Measurements from ENCODE around the gene VAMP8. TPM values are rescaled to one million over a fixed set of nuclear protein-coding genes. Genes with fewer than 3 reads are reported as not detected.
"Not testable (repeated sequence)": the region's sequence is repeated elsewhere in the genome, so short reads cannot be mapped to it uniquely, and the experiment has no call there.

The VAMP8 gene
- polyA plus RNA-seq, 4 donors = 86.5 to 99.5 (median 91.1) TPM

DNA sequence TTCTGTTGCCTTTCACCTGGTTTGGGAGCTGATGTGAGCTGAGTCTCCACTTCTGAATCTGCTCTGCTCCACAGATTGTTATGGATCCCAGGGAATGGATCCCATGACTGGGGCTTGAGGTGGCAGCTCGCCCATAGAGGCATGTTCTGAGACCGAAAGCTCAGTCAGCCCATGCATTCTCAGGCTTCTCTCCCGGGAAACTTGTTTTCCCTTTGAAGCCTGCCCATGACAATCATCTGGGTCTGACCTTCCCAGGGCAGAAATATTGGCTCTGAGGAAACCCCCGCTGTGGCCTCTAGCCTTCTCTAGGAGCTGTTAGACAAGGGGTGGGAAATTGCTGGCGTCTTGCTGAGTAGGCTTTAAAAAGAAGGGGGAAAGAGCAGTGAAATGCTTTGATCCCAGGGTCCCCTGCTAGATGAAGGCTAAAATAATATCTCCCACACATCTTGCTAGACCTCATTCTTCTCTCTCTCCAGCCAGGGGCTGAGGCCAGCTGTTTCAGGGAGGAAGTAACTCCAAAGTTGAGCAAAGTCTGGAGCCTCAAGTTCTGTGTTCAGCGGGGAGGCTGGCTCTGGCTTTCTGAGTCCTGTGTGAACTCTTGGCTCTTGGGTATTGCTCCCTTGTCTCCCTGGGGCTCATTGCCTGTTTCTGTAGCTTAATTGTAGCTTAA is 2.0 kb downstream of the VAMP8 start:
- no peak for DNase-seq (ENCODE audit: low read depth in 4 of 4, low spot score in 2 of 4)

DNA sequence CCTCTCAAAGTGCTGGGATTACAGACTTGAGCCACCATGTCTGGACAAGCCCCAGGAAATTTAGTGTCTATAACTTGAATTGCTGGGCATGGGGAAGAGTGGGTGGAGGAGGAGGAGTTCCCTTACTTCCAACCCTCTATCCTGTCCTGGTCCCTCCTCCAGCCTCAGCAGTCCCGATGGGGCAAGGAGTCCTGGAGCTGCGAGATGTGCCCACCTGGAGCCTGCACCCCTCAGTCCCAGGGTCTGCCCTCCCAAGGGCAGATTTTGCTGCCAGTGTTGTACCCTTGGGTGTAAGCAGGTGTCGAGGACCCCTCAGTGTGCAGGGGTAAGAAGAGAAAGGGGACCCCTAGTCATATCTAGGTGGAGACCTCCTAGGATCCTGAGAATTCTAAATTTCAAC is 2.8 kb downstream of the VAMP8 start:
- no peak for DNase-seq (ENCODE audit: low read depth in 4 of 4, low spot score in 2 of 4)

DNA sequence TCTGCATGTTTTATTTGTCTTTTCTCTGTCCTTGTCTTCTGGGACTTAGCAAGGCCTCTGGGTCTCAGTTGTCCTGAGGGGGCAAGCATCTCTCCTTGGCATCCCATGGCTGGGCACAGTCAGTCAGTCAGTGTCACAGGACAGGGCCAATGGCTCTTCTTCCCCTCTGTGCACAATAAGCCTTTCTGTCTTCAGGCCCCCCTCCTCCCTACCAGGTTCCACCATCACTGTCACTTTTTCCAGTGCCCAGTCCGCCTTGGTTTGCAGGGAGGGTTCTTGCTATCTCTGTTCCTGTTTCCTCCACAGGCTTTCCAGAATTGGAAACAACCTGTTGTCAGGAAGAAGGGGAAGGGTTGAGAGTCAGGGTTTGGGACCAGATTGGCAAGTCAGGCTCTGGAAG is 5.1 kb downstream of the VAMP8 start:
- no peak for DNase-seq (ENCODE audit: low read depth in 4 of 4, low spot score in 2 of 4)

DNA sequence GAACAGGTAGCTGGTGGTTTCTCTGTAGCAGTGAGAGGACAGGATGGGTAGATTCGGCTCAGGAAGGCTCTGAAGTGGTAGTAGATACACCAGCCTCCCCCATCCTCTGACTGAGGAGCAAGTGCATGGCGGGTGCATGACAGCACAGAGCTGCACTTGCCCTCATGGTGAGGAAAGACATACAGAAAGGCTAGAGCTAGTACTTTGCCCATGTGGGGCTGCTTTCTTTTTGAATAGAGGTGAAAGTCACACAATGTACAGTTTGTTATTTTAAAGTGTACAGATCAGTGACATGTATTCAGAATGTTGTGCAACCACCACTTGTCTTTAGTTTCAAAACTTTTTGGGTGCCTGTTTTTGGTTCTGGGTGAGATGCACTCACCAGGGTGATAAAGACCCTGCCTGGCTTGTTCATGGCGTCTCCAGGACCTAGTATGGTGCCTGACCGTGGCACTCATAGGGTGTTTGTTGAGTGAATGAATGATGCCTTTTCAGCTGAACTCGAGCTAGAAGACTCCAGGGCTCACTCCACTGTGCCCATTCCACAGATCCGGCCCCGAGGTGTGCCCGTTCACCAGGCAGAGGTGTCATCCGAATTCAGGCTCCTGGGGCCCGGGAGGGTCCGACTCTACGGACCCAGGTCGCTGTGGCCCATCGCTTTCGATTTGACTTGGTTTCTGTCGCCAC is 6.4 kb downstream of the VAMP8 start:
- DNase-seq (ENCODE audit: low read depth in 4 of 4, low spot score in 2 of 4) = no peak

DNA sequence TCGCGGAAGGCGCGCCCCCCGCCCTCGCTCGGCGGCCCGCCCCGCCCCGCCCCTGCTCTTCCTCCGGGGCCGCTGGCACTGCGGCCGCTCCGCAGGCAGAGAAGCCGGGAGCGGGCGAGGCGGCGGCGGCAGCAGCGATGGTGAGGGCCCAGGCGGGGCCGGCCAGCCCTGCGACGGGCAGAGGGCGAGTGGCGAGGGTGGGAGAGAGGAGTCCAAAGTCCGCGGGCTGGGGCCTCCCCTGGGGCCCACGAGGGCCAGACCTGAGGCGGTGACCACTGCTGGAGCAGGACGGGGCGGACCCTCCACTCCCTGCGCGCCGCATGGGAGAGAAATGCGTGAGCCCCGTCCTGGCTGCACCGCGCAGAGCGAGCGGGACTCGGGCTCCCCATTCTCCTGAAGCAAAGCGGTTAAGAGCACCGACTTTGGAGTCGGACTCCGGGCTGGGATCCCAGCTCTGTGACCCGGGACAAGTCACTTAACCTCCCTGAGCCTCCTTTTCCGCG is 7.0 kb downstream of the VAMP8 start, which contains the start of gene VAMP5:
VAMP5 (plus strand) TSS at position 78 of the 503 bp plus-strand sequence; CDS start at position 138, 60 bp downstream.
- DNase-seq (ENCODE audit: low read depth in 4 of 4, low spot score in 2 of 4) = no peak

DNA sequence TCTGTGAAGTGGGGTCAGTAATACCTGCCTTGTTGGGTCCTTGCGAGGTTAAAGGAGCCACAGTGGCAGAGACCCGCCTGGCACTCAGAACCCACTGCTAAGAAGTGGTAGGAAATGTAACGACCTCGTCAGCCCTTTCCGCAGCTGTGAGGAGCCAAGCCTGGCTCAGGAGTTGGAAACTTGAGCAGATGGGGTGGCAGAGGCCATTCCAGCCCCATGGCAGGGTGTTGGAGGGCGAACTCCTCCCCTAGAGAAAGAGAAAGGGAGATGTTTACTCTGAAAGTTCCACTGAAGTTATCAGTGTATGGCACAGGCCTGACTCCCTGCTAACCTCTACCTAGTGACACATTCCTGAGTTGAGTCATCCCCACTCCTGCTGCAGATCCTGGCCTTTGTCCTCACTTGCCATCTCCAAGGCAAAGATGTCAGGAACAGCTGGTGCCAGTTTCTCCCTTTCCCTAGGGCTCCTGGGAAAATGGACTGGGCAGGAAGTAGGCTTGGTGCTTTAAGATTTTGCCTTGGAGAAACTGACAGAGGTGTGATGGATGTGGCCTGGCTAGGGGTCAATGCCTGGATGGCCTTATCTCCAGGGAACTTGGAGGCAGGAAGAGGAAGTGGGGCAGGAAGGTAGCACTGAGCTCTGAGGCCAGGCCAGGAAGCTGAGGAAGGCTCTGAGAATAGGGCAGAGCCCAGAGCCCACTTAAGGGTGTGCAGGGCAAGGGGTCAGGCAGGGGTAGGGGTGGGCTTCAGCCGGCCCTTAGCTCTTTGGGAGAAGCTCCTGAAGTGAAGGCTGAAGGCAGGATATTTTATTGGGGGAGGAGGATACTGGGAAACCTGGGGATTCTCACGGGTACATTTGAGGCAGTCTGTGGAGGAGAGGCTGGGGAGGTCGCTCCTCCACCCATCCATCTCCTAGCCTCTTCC is 7.7 kb downstream of the VAMP8 start:
- no peak for DNase-seq (ENCODE audit: low read depth in 4 of 4, low spot score in 2 of 4)

DNA sequence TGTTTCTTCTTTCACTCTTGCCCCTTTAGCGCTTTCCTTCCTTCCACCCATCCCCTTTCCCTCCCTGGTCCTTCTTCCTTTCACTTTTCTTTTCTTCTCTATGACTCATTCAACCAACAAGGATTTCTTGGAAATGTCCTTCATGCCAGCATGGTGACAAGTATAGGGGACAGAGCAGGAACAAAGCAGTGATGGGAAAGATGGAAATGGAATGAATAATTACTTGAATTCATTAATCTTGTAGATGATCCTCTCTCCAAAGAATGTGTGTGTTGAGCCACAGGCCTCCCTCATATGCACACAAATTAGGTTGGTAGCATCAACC is 8.4 kb downstream of the VAMP8 start:
- DNase-seq (ENCODE audit: low read depth in 4 of 4, low spot score in 2 of 4) = no peak

DNA sequence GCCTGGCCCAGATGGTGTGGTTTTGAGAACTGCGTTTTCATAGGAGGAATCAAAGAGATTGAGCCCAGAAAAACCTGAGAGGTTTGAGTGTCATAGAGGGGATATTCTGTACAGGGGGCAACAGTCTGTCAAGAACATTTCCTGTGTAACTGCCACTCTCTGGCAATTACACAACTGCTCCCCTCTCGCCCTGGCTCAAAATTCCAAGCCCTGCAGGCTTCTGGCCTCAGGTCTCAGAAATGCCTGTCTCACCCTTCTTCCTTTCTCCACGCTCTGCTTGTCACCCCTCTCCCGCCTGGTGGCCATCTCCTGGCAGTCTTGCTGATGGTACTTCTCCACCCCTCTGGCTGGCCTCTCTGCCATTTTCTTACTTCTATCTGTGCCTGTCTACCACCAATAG is 10.8 kb downstream of the VAMP8 start:
- no peak for DNase-seq (ENCODE audit: low read depth in 4 of 4, low spot score in 2 of 4)

DNA sequence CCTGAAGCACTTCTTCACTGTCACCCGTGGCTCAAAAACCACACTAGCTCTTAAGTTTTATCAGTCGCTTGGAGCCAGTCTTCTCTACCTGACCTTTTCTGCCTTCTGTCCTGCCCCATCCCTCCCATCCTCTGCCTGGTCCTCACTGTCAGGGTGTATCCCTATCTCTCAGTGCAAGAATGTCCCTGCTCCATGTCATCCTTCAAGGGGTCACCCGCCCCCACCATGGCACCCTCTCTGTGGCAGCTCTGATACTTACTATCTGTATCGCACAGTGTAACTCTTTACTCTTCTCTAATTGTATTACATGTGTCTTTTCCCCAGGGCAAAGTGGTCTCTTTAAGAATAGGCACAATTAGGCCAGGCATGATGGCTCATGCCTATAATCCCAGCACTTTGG is 11.3 kb downstream of the VAMP8 start:
- DNase-seq (ENCODE audit: low read depth in 4 of 4, low spot score in 2 of 4) = no peak

DNA sequence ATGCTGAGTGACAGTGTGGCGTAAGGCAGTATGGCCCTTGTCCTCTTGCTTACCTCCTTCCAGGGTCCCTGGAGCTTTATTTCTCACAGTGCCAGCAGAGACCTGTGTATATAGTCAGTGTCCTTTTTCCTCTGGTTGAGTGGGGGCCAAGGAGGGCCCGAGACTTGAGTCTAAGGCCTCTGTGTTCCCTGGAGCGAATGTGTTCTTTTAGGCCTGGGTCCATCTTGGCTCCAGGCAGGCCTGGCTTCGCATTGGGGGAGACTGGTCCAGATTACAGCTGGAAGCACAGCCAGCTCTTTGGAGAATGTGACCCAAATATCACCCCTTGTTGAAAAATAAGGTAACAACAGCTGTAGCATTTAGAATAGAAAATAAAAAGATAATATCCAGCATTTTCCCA is 11.8 kb downstream of the VAMP8 start:
- DNase-seq (ENCODE audit: low read depth in 4 of 4, low spot score in 2 of 4) = no peak

DNA sequence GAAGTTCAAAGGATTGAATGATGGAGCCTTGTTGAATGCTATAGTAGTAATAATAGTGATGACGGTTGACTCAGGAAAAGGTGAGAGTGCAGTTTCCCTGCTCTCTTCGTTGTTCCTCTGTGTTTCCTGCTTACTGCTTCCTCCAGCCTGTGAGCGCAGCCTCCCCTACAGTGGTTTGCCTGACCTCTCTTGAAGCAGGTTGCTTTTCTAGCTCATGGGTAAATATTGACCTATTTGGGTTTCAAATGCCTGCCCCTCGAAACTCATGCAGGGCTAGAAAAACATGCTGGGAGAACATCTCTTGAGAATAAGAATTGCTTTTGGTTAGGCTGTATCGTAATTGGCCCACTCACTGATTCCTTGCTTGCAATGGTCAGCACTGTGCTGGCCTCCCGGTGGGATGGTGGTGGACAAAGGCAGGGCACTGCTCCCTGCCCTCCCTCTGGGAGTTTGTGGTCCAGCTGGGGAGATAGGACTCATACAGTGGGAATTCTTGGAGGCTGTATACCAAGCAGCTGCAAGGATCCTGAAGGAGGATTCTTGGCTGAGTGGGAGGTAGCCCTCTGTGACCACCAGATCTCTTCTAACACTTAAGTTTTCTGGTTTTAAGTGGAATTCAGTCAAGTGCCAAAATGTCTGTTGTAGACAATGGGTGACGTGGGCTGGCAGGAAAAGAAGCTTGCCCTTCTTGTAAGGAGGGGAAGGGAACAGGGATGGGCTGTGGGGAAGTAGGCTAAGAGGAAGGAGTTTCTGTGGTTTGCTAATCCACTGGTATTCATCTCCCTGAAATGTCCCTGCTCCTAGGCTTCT is 12.8 kb downstream of the VAMP8 start:
- no peak for DNase-seq (ENCODE audit: low read depth in 4 of 4, low spot score in 2 of 4)

DNA sequence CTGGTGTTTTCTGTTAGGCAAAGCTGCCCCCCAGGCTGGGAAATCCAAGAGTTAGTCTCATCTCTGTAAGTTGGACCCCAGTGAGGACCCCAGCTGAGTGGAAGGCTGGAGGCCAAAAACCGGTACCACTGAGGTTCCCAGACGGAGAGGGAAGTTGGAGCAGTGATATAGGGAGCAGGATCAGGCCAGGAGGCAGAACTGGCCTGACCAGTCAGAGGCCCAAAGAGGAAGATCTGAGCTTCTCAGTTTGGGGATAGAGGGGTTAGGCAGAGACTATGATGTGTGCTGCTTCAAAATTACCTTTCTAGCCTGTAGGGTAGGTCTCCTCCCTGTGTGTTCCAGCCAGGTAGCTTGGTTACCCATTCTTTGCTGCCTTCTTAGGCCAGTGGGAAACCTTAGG is 13.6 kb downstream of the VAMP8 start:
- no peak for DNase-seq (ENCODE audit: low read depth in 4 of 4, low spot score in 2 of 4)

DNA sequence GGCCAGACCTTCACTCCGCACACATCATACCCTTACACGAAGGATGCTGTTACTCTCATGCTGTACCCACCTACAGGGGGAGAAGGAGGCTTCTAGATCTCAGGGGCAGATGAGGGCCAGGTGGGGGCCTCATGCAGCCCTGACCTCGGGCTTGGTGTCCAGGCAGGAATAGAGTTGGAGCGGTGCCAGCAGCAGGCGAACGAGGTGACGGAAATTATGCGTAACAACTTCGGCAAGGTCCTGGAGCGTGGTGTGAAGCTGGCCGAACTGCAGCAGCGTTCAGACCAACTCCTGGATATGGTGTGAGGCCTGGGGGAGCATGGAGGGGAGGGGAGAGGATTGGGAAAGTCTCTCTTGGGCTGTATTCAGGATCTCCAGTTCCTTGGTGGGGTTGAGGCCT is 14.2 kb downstream of the VAMP8 start:
- no peak for DNase-seq (ENCODE audit: low read depth in 4 of 4, low spot score in 2 of 4)

DNA sequence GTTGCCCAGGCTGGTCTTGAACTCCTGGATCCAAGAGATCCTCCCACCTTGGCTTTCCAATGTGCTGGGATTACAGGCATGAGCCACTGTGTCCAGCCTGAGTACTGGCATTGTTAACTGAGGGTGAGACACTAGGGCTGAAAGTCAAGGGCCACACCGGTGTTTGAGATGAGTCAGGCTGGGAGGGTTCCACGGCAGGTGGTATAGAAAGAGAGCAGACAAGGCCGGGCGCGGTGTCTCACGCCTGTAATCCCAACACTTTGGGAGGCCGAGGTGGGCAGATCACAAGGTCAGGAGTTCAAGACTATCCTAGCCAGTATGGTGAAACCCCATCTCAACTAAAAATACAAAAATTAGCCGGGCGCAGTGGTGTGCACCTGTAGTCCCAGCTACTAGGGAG is 14.9 kb downstream of the VAMP8 start:
- not testable (repeated sequence) for DNase-seq (ENCODE audit: low read depth in 4 of 4, low spot score in 2 of 4)

DNA sequence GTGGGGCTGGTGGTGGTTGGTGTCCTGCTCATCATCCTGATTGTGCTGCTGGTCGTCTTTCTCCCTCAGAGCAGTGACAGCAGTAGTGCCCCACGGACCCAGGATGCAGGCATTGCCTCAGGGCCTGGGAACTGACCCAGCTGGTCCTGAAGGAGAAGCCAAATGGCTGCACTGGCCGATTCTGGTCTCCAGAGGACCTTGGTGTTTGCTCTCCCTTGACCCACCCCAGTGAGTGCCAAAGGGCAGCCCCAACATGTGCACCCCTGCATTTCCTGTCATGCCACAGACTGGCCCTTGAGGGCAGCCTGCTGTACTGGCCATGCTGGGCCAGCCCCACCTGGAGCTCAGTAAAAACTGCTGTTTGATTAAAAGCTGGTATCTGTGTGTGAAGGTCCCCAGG is 15.6 kb downstream of the VAMP8 start:
- no peak for DNase-seq (ENCODE audit: low read depth in 4 of 4, low spot score in 2 of 4)

DNA sequence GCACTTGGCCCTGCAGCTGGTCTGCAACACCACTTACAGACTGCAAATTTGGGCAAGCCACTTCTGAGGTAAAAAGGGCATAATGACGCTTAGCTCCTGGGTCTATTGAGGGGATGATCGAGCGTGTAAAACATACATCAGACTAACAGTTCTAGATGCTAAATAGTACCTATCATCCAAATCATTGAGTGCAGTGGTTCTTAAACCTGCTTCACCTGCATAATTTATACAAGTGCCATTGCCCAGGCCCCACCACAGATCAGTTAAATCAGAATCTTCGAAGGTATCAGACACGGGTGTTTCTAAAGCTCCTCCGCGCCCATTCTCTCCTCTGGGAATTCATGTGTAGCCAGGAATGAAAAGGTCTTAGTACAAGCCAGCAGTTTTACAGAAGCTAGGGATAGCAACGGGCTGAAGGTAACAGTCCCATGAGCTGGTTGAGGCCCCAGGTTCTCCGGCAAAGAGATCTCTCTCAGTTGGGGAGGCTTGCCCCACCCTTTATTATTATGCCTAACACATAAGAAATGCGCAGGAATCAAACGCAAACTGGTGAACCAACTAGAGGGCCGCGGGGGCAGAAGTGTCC is 17.4 kb downstream of the VAMP8 start:
- DNase-seq (ENCODE audit: low read depth in 4 of 4, low spot score in 2 of 4) = no peak

DNA sequence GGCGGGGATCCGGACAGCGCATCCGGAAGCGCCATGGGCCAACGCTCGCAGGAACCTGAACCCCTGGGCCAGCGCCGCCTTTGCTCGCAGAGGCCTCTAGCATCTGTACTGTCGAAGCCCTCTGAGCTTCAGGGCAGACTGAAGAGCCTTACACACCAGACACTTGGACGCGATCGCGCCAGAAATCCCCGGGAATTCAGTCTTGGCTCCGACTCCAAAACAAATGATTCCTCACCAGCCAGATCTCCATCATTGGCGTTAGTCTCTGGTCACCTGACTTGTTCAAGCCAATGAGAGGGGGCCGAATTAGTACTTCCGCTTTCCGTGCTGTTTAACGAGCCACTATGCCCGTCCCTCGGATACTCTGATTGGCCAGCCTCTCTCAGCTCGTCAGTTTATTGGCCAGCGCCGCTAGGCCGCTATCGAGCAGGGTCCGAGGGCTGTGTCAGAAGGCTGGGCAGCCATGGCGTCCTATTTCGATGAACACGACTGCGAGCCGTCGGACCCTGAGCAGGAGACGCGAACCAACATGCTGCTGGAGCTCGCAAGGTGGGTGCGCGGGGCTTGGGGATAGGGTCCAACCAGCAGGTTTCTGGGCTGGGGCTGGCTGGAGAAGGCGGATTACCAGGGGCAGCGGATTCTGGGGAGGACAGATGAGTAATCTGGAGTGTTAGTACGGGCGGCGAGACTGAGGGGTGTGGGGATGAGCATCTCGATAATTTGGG is 18.1 kb downstream of the VAMP8 start, which contains the start of gene RNF181:
RNF181 (plus strand) TSS at position 445 of the 725 bp plus-strand sequence; CDS start at position 464, 19 bp downstream.
- peak; percentile 89 to 96 (median 94) for DNase-seq (ENCODE audit: low read depth in 4 of 4, low spot score in 2 of 4)

DNA sequence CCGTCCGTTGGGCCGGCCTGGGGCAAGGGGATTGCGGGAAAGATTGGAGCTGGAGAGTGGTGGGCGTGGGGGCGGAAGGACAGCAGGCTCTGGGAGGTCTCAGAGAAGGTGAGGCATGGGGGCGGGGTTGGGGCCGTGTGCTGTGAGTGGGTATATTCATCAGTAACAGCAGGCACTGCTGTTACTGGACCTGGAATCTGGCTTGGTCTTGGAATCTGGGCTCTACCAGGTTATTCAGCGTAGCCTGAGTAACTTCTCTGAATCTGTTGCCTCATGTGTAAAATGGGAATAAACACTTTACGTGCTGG is 18.6 kb downstream of the VAMP8 start:
- no peak for DNase-seq (ENCODE audit: low read depth in 4 of 4, low spot score in 2 of 4)

DNA sequence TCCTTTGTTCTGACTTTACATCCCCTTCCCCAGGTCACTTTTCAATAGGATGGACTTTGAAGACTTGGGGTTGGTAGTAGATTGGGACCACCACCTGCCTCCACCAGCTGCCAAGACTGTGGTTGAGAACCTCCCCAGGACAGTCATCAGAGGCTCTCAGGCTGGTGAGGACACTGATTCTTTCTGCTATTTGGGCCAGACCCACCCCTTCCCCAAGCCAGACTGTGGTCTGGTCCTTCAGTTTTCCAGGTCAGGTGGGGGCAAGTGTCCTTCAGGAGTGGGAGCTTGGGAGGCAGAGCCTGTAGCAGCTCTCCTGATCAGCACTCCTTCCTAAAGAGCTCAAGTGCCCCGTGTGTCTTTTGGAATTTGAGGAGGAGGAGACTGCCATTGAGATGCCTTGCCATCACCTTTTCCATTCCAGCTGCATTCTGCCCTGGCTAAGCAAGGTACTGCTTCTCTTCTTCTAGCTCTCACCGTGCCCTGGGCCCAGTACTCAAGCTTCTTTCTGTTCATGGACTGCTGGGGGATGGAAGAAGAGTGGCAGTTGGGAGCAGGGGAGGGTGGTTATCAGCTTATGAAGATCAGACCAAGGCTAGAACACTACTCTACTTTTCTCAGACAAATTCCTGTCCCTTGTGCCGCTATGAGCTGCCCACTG is 19.2 kb downstream of the VAMP8 start:
- no peak for DNase-seq (ENCODE audit: low read depth in 4 of 4, low spot score in 2 of 4)

All from left renal cortex interstitium (tissue), 4 donors.